HUES6 (cell line): ENCODE data around the gene URI1.
"Not testable (repeated sequence)": the region's sequence is repeated elsewhere in the genome, so short reads cannot be mapped to it uniquely, and the experiment has no call there.

Source experiments
- H3K27ac ChIP-seq: 2 replicates; pipeline ENCODE4 v1.7.0; 2013; ENCODE audit warnings: low read depth, mild to moderate bottlenecking, low read length, inconsistent platforms
- H3K27me3 ChIP-seq: 2 replicates; pipeline ENCODE4 v1.6.1; 2013; ENCODE audit warnings: low read length; ENCODE audit not compliant: control insufficient read depth, insufficient read depth
- H3K36me3 ChIP-seq: 2 replicates; pipeline ENCODE4 v1.6.1; 2013; ENCODE audit warnings: low read length; ENCODE audit not compliant: control insufficient read depth, insufficient read depth
- H3K4me1 ChIP-seq: 2 replicates; pipeline ENCODE4 v1.6.1; 2013; ENCODE audit warnings: low read length; ENCODE audit not compliant: control insufficient read depth, insufficient read depth
- H3K4me3 ChIP-seq: 2 replicates; pipeline ENCODE4 v1.5.1; 2013; ENCODE audit warnings: low read depth, low read length
- H3K9ac ChIP-seq: one replicate; pipeline ENCODE4 v1.6.1; 2013; ENCODE audit warnings: mild to moderate bottlenecking, low read length
- H3K9me3 ChIP-seq: 2 replicates; pipeline ENCODE4 v1.6.1; 2013; ENCODE audit warnings: low read depth, low read length; ENCODE audit not compliant: control insufficient read depth, insufficient read depth

The URI1 gene

DNA sequence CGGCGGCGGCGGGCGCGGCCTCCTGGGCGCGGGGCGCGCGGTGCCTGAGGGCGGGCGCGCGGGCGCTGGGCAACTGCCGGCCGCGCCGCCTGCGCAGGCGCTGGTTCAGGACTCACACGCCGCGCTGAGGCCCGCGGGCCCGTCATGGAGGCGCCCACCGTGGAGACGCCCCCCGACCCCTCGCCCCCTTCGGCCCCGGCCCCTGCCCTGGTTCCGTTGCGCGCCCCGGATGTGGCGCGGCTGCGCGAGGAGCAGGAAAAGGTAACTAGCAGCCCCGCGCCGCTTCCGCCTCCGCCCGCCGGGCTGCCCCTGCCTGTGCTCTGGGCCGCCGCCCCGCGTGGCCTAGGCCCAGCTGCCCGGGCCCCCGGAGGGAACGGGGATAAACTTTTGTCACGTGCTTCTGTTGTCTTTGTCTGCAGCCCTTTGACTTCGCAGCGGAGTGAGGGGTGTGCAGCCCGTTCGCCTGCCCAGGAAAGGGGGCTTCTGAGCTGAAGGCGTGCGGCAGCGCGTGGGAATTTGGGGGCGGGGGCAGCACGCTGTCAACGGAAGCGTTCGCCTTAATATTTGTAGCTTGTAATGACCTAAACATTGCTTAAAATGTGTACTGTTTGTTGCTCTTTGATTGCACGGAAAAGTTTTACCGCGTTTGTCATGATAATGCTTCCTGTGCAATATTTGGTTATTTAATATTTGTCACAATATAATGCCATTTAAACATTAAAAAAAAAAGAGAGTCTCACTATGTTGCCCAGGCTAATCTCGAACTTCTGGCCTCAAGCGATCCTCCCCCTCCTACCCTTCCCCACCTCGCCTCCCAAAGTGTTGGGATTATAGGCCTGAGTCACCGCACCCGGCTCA lies 594 bp downstream of the URI1 start:
- Histone ChIP-seq H3K9me3 (peaks cover 10% of the 10 kb centered on the region; the same call in 1 of the 2 replicates), H3K27me3 (peaks cover 16% of the 10 kb centered on the region), H3K4me3 (peak overlapping the region; percentile 95), H3K9ac (peak overlapping the region; percentile 93), H3K36me3 (peaks cover 3% of the 10 kb centered on the region; the same call in 1 of the 2 replicates), H3K27ac (peak overlapping the region; percentile 48), H3K4me1 (no peaks in the 10 kb centered on the region)

DNA sequence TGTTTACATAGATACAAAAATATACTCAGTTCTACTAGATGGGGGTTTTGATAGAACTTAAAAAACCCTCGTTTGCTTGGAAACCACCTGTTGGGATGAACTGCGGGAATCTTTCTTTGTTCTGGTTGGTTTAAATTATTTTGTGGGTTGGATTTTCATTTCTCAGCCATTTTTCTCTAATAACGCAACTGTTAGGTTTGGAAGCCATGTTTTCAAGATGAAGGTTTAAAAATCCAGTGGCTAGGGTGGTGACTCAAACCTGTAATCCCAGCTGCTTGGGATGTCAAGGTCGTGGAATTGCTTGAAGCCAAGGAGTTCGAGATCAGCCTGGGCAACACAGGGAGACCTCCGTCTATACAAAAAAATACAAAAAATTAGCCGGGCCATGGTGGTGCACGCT lies 1.6 kb downstream of the URI1 start:
- peaks cover 7% of the 10 kb centered on the region; the same call in 1 of the 2 replicates for H3K36me3 ChIP-seq
- H3K9me3 ChIP-seq, result peaks cover 8% of the 10 kb centered on the region; the same call in 1 of the 2 replicates
- H3K4me3 ChIP-seq, result peak overlapping the region; percentile 95
- peaks cover 16% of the 10 kb centered on the region for H3K27me3 ChIP-seq
- no peak overlapping the region for H3K27ac ChIP-seq
- H3K9ac ChIP-seq, result no peak overlapping the region
- no peaks in the 10 kb centered on the region for H3K4me1 ChIP-seq

GRCh38 chr19:29944390-29945012 lies 2.5 kb downstream of the URI1 start:
- Histone ChIP-seq H3K4me3 (no peak overlapping the region), H3K9ac (no peak overlapping the region), H3K4me1 (no peaks in the 10 kb centered on the region), H3K9me3 (peaks cover 8% of the 10 kb centered on the region; the same call in 1 of the 2 replicates), H3K27ac (no peak overlapping the region), H3K36me3 (peaks cover 7% of the 10 kb centered on the region; the same call in 1 of the 2 replicates), H3K27me3 (peaks cover 16% of the 10 kb centered on the region)

DNA sequence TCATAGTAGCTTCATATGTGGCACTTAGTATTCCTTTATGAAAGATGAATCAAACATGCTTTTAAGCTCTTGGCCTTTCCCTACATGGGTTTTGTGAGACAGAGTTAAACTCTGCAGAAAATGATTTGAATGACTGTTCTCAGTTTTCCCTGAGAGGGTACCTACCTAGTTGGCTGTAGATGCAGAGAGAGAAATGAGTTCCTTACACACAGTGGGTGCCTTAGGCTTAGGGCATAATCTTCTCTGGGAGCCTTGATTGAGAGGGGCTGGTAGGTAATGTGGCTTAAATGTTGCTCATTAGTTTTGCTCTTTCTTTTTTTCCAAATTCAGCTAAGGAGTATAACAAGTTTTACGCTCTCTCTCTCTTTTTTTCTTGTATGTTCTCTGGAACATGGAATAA lies 3.0 kb downstream of the URI1 start:
- peaks cover 8% of the 10 kb centered on the region; the same call in 1 of the 2 replicates for H3K9me3 ChIP-seq
- no peaks in the 10 kb centered on the region for H3K4me1 ChIP-seq
- no peak overlapping the region for H3K4me3 ChIP-seq
- no peak overlapping the region for H3K9ac ChIP-seq
- peaks cover 7% of the 10 kb centered on the region; the same call in 1 of the 2 replicates for H3K36me3 ChIP-seq
- H3K27ac ChIP-seq, result no peak overlapping the region
- peaks cover 12% of the 10 kb centered on the region for H3K27me3 ChIP-seq

DNA sequence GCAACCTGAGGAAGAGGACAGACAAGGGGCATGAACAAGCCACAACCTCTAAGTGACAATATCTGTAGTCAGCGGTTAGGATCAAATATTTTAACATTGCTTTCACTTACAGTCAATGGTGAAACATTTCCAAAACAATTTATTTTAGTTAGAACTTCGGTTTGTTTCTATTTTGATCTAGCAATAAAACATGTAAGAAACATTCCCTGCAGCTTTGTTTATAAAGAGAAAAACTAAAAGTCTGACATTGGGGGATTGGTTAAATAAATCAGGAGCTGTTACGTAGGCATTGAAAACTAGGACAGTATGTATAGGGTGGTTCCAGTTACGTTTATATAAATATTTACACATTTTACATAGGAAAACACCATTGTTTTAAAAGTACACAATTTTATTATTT lies 3.4 kb downstream of the URI1 start:
- no peak overlapping the region for H3K27ac ChIP-seq
- H3K9me3 ChIP-seq, result peaks cover 8% of the 10 kb centered on the region; the same call in 1 of the 2 replicates
- H3K27me3 ChIP-seq, result peaks cover 10% of the 10 kb centered on the region
- no peak overlapping the region for H3K4me3 ChIP-seq
- H3K36me3 ChIP-seq, result peaks cover 11% of the 10 kb centered on the region; the same call in 1 of the 2 replicates
- no peaks in the 10 kb centered on the region for H3K4me1 ChIP-seq
- H3K9ac ChIP-seq, result no peak overlapping the region

GRCh38 chr19:29946645-29947044 lies 4.6 kb downstream of the URI1 start:
- Histone ChIP-seq H3K27ac (no peak overlapping the region), H3K36me3 (peaks cover 18% of the 10 kb centered on the region; the same call in 1 of the 2 replicates), H3K4me3 (no peak overlapping the region), H3K4me1 (no peaks in the 10 kb centered on the region), H3K9ac (no peak overlapping the region), H3K9me3 (peaks cover 8% of the 10 kb centered on the region; the same call in 1 of the 2 replicates), H3K27me3 (no peaks in the 10 kb centered on the region)

GRCh38 chr19:29947871-29948270 lies 5.8 kb downstream of the URI1 start:
- Histone ChIP-seq H3K9ac (no peak overlapping the region), H3K27ac (no peak overlapping the region), H3K4me3 (no peak overlapping the region), H3K27me3 (no peaks in the 10 kb centered on the region), H3K9me3 (peaks cover 8% of the 10 kb centered on the region; the same call in 1 of the 2 replicates), H3K36me3 (peaks cover 18% of the 10 kb centered on the region; the same call in 1 of the 2 replicates), H3K4me1 (no peaks in the 10 kb centered on the region)

DNA sequence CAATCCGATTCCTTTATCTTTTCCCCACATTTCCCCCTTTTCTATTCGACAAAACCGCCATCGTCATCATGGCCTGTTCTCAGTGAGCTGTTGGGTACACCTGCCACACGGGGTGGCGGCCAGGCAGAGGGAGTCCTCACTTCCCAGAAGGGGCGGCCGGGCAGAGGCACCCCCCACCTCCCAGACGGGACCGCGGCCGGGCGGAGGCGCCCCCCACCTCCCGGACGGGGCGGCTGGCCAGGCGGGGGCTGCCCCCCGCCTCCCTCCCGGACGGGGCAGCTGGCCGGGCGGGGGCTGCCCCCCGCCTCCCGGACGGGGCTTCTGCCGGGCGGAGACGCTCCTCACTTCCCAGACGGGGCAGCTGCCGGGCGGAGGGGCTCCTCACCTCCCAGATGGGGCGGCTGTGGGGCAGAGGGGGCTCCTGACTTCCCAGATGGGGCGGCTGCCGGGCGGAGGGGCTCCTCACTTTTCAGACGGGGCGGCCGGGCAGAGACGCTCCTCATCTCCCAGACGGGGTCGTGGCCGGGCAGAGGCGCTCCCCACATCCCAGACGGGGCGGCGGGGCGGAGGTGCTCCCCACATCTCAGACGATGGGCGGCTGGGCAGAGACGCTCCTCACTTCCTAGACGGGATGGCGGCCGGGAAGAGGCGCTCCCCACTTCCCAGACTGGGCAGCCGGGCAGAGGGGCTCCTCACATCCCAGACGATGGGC lies 6.9 kb downstream of the URI1 start:
- H3K4me3 ChIP-seq, H3K4me1 ChIP-seq: not testable (repeated sequence)
- peaks cover 18% of the 10 kb centered on the region; the same call in 1 of the 2 replicates for H3K36me3 ChIP-seq

GRCh38 chr19:29952177-29952576 lies 10.1 kb downstream of the URI1 start:
- Histone ChIP-seq H3K4me3 (no peak overlapping the region), H3K4me1 (no peaks in the 10 kb centered on the region), H3K27me3 (no peaks in the 10 kb centered on the region), H3K36me3 (peaks cover 15% of the 10 kb centered on the region; the same call in 1 of the 2 replicates), H3K9me3 (peaks cover 8% of the 10 kb centered on the region; the same call in 1 of the 2 replicates), H3K27ac (no peak overlapping the region), H3K9ac (no peak overlapping the region)

More for the DNA sequence above, 6.9 kb downstream of the URI1 start:
- not testable (repeated sequence) for H3K9ac ChIP-seq, H3K27ac ChIP-seq, H3K27me3 ChIP-seq
- peaks cover 11% of the 10 kb centered on the region; the same call in 1 of the 2 replicates for H3K9me3 ChIP-seq

- Histone ChIP-seq H3K27ac (no peak overlapping the region), H3K27me3 (no peaks in the 10 kb centered on the region), H3K4me3 (no peak overlapping the region), H3K9me3 (peaks cover 6% of the 10 kb centered on the region; the same call in 1 of the 2 replicates), H3K36me3 (peaks cover 15% of the 10 kb centered on the region; the same call in 1 of the 2 replicates), H3K4me1 (no peaks in the 10 kb centered on the region), H3K9ac (no peak overlapping the region)
Measured at GRCh38 chr19:29952646-29953045, 10.6 kb downstream of the URI1 start.
